ENCODE measurements around the gene SETD6.
"Not testable (repeated sequence)": the region's sequence is repeated elsewhere in the genome, so short reads cannot be mapped to it uniquely, and the experiment has no call there.

The SETD6 gene

GRCh38 chr16:58515125-58515870, at the start of gene SETD6:
TSS of gene SETD6 (plus strand) at chr16:58515517. CDS start at chr16:58515538, 21 bp downstream.
- DNase-seq (ENCODE audit: low read depth in 2 of 2): peak; percentile 69 to 80

- DNase-seq (ENCODE audit: low read depth in 2 of 2): no peak
These were observed 49.5 kb upstream of the SETD6 start for GRCh38 chr16:58465817-58466216.

- DNase-seq (ENCODE audit: low read depth in 2 of 2): no peak
These were observed 48.9 kb upstream of the SETD6 start for GRCh38 chr16:58466396-58466795.

- no peak for DNase-seq (ENCODE audit: low read depth in 2 of 2)
These were observed 47.4 kb upstream of the SETD6 start for GRCh38 chr16:58467905-58468304.

- no peak for DNase-seq (ENCODE audit: low read depth in 2 of 2)
These were observed 43.9 kb upstream of the SETD6 start for GRCh38 chr16:58471209-58471975.

GRCh38 chr16:58472266-58472665, 43.1 kb upstream of the SETD6 start:
- no peak for DNase-seq (ENCODE audit: low read depth in 2 of 2)

- no peak for DNase-seq (ENCODE audit: low read depth in 2 of 2)
These were observed 42.5 kb upstream of the SETD6 start for GRCh38 chr16:58472827-58473226.

GRCh38 chr16:58474296-58474695, 41.0 kb upstream of the SETD6 start:
- DNase-seq (ENCODE audit: low read depth in 2 of 2): no peak

- no peak for DNase-seq (ENCODE audit: low read depth in 2 of 2)
These were observed 40.2 kb upstream of the SETD6 start for GRCh38 chr16:58475091-58475619.

- no peak for DNase-seq (ENCODE audit: low read depth in 2 of 2)
These were observed 38.5 kb upstream of the SETD6 start for GRCh38 chr16:58476791-58477190.

GRCh38 chr16:58478427-58478826, 36.9 kb upstream of the SETD6 start:
- DNase-seq (ENCODE audit: low read depth in 2 of 2): no peak

GRCh38 chr16:58481226-58481869, 34.0 kb upstream of the SETD6 start:
- no peak for DNase-seq (ENCODE audit: low read depth in 2 of 2)

GRCh38 chr16:58481931-58482330, 33.4 kb upstream of the SETD6 start:
- DNase-seq (ENCODE audit: low read depth in 2 of 2): no peak

GRCh38 chr16:58485184-58485887, 30.0 kb upstream of the SETD6 start:
- no peak for DNase-seq (ENCODE audit: low read depth in 2 of 2)

- DNase-seq (ENCODE audit: low read depth in 2 of 2): peak; percentile 54 to 74
These were observed 27.6 kb upstream of the SETD6 start for GRCh38 chr16:58487566-58488351.

- DNase-seq (ENCODE audit: low read depth in 2 of 2): no peak
These were observed 26.8 kb upstream of the SETD6 start for GRCh38 chr16:58488531-58488930.

- DNase-seq (ENCODE audit: low read depth in 2 of 2): no peak
These were observed 25.3 kb upstream of the SETD6 start for GRCh38 chr16:58490065-58490464.

- not testable (repeated sequence) for DNase-seq (ENCODE audit: low read depth in 2 of 2)
These were observed 24.8 kb upstream of the SETD6 start for GRCh38 chr16:58490539-58490938.

- no peak for DNase-seq (ENCODE audit: low read depth in 2 of 2)
These were observed 23.3 kb upstream of the SETD6 start for GRCh38 chr16:58492066-58492465.

GRCh38 chr16:58492735-58493134, 22.6 kb upstream of the SETD6 start:
- DNase-seq (ENCODE audit: low read depth in 2 of 2): no peak
